Astrocyte (in vitro differentiated cells and primary cell): ENCODE measurements around the gene C12orf42. TPM values are rescaled to one million over a fixed set of nuclear protein-coding genes. Genes with fewer than 3 reads are reported as not detected.

Source experiments
- DNase-seq: peaks from one replicate; pipeline ENCODE4 v3.0.0-alpha.2; 2010; ENCODE audit warnings: low read depth
- FAIRE-seq: peaks from 2 replicates; lab custom pipeline; 2011; peaks lifted over from hg19 to GRCh38; lab: Jason Lieb, UNC
- H2AFZ ChIP-seq: 2 replicates; pipeline ENCODE4 v1.6.0; 2012; ENCODE audit warnings: low read depth, low read length, inconsistent platforms
- H3K27ac ChIP-seq: 2 replicates; pipeline ENCODE4 v1.5.1; 2011; ENCODE audit warnings: low read depth, low read length, inconsistent platforms
- H3K27me3 ChIP-seq: 2 replicates; pipeline ENCODE4 v1.6.0; 2011; ENCODE audit warnings: low read length, inconsistent platforms; ENCODE audit not compliant: insufficient read depth
- H3K36me3 ChIP-seq: 2 replicates; pipeline ENCODE4 v1.5.1; 2011; ENCODE audit warnings: low read length, inconsistent platforms; ENCODE audit not compliant: insufficient read depth
- H3K4me1 ChIP-seq: 2 replicates; pipeline ENCODE4 v1.5.1; 2011; ENCODE audit warnings: low read length, inconsistent platforms; ENCODE audit not compliant: insufficient read depth
- H3K4me2 ChIP-seq: 2 replicates; pipeline ENCODE4 v1.6.0; 2012; ENCODE audit warnings: low read length, inconsistent platforms
- H3K4me3 ChIP-seq: 2 replicates; pipeline ENCODE4 v1.5.1; 2011; ENCODE audit warnings: low read depth, mild to moderate bottlenecking, low read length, inconsistent platforms; ENCODE audit not compliant: insufficient read depth
- H3K79me2 ChIP-seq: 2 replicates; pipeline ENCODE4 v1.6.0; 2012; ENCODE audit warnings: mild to moderate bottlenecking, low read length, inconsistent platforms; ENCODE audit not compliant: insufficient read depth
- H3K9ac ChIP-seq: 2 replicates; pipeline ENCODE4 v1.6.0; 2012; ENCODE audit warnings: mild to moderate bottlenecking, low read length, inconsistent platforms
- H3K9me3 ChIP-seq: 2 replicates; pipeline ENCODE4 v1.5.1; 2012; ENCODE audit warnings: low read depth, mild to moderate bottlenecking, low read length, inconsistent platforms; ENCODE audit not compliant: insufficient read depth
- H4K20me1 ChIP-seq: 2 replicates; pipeline ENCODE4 v1.6.0; 2012; ENCODE audit warnings: low read length, inconsistent platforms; ENCODE audit not compliant: insufficient read depth
- H3K27ac Mint-ChIP-seq: one replicate; pipeline ENCODE4 v1.8.0; 2021; ENCODE audit warnings: mild to moderate bottlenecking, mixed read lengths; ENCODE audit not compliant: unreplicated experiment
- H3K27me3 Mint-ChIP-seq: one replicate; pipeline ENCODE4 v1.8.0; 2021; ENCODE audit warnings: low read depth, mixed read lengths; ENCODE audit not compliant: unreplicated experiment
- H3K36me3 Mint-ChIP-seq: one replicate; pipeline ENCODE4 v1.8.0; 2021; ENCODE audit warnings: low read depth, mixed read lengths; ENCODE audit not compliant: unreplicated experiment
- H3K4me1 Mint-ChIP-seq: one replicate; pipeline ENCODE4 v1.8.0; 2021; ENCODE audit warnings: low read depth, mixed read lengths; ENCODE audit not compliant: unreplicated experiment
- H3K4me3 Mint-ChIP-seq: one replicate; pipeline ENCODE4 v1.8.0; 2021; ENCODE audit warnings: mild to moderate bottlenecking, moderate library complexity, mixed read lengths; ENCODE audit not compliant: unreplicated experiment
- H3K9me3 Mint-ChIP-seq: one replicate; pipeline ENCODE4 v1.8.0; 2021; ENCODE audit warnings: mild to moderate bottlenecking, mixed read lengths; ENCODE audit not compliant: unreplicated experiment
- CTCF ChIP-seq: IDR thresholded peaks from 2 replicates; pipeline ENCODE4 v1.5.1; 2011; ENCODE audit warnings: low read depth, mild to moderate bottlenecking, inconsistent platforms, low read length, moderate library complexity; ENCODE audit not compliant: insufficient read depth
- EZH2 ChIP-seq: IDR thresholded peaks from 2 replicates; pipeline ENCODE4 v1.6.1; 2012; ENCODE audit warnings: mild to moderate bottlenecking, low read length, inconsistent platforms; ENCODE audit not compliant: insufficient read depth
- total RNA-seq: library from RNA; stranded (reverse); gene quantifications from 2 replicates; pipeline ENCODE4 v1.2.1, GENCODE V29; 2021

C12orf42 gene
- total RNA-seq, 1 donor from 2014 or later = not detected

DNA sequence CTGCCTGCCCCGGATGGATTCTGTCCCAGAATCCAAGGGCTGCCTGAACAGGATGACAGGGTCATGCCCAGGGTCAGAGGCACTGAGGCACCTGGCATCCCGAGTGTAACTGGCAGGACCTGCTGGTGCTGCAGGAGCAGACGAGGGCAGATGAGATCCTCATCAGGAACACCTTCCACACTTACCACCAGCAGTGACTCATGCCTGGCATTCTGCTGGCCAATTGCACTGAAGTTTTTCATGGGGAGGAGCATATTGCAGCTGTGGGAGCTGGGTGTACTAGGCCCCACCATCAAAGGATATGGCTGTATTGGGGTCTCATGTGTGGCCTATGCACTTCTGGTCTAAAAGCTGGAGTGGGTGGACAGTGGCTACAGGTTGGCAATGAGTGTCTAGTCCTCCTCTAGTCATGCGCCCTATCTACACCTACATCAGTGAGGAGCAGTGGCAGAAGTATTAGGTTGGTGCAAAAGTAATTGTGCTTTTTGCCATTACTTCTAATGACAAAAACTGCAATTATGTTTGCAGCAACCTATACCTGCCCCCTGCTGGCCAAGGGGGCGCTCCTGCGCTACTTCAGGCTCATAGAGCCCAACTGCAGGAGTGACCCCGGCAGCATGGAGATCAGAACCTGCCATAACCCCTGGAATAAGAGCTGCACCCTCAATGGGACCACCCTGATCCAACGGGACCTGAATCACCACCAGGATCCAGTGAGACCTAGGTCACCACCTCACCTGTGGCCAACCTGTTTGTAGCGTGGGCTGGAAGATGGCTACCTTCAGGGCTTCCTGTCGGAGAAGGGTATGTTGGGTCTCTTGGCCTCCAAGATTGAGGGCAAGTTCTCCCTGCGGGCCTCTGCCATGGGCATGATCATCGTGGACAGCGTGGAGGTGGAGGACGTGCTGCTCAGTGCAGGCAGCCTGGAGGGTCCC lies 8.0 kb upstream of the C12orf42 start:
- Histone ChIP-seq H3K4me3 (no peak overlapping the region), H3K4me2 (no peak overlapping the region), H3K79me2 (no peaks in the 10 kb centered on the region), H3K36me3 (no peaks in the 10 kb centered on the region), H3K9ac (no peak overlapping the region), H3K27me3 (no peaks in the 10 kb centered on the region), H2AFZ (no peak overlapping the region), H3K9me3 (no peaks in the 10 kb centered on the region), H3K4me1 (no peaks in the 10 kb centered on the region), H3K27ac (no peak overlapping the region), H4K20me1 (no peaks in the 10 kb centered on the region)
- FAIRE-seq (no peak), DNase-seq (no peak)
- Mint-ChIP-seq H3K36me3 (no peaks in the 10 kb centered on the region), H3K27me3 (peaks cover 10% of the 10 kb centered on the region), H3K4me3 (peak overlapping the region; percentile 34), H3K4me1 (peaks cover 21% of the 10 kb centered on the region), H3K27ac (no peak overlapping the region), H3K9me3 (peaks cover 3% of the 10 kb centered on the region)
- TF ChIP-seq CTCF = no peak
- no peak for TF ChIP-seq EZH2

DNA sequence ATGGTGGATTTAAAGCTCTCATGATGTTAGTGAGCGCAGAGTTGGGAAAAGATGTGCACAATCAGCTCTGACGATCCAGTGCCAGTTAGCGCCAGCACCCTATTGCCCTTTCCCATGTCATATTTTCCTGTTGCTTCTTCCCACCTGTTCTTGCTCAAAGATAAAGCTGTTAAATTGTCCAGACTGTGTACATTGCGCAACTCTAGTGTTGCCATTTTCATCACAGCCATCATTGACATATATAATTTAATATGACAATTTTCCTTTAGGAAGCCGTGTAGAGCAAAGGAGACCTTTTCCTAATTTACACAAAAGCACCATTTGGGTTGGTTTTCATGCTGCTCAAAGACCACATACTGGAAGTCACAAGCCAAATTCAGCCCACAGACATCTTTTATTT lies 5.7 kb upstream of the C12orf42 start:
- H3K27me3 ChIP-seq = no peaks in the 10 kb centered on the region
- H3K27ac Mint-ChIP-seq = no peak overlapping the region
- no peaks in the 10 kb centered on the region for H3K79me2 ChIP-seq
- no peaks in the 10 kb centered on the region for H3K36me3 Mint-ChIP-seq
- no peak overlapping the region for H3K27ac ChIP-seq
- H3K9me3 ChIP-seq = no peaks in the 10 kb centered on the region
- no peak for TF ChIP-seq CTCF
- TF ChIP-seq EZH2 = no peak
- peaks cover 3% of the 10 kb centered on the region for H3K9me3 Mint-ChIP-seq
- DNase-seq (no peak), FAIRE-seq (no peak)
- no peaks in the 10 kb centered on the region for H3K36me3 ChIP-seq
- no peaks in the 10 kb centered on the region for H3K4me1 ChIP-seq
- H3K4me3 ChIP-seq = no peak overlapping the region
- no peak overlapping the region for H3K4me2 ChIP-seq
- H3K4me3 Mint-ChIP-seq = no peak overlapping the region
- H3K9ac ChIP-seq = no peak overlapping the region
- H4K20me1 ChIP-seq = no peaks in the 10 kb centered on the region
- H2AFZ ChIP-seq = no peak overlapping the region
- H3K27me3 Mint-ChIP-seq = peaks cover 10% of the 10 kb centered on the region
- peaks cover 21% of the 10 kb centered on the region for H3K4me1 Mint-ChIP-seq

DNA sequence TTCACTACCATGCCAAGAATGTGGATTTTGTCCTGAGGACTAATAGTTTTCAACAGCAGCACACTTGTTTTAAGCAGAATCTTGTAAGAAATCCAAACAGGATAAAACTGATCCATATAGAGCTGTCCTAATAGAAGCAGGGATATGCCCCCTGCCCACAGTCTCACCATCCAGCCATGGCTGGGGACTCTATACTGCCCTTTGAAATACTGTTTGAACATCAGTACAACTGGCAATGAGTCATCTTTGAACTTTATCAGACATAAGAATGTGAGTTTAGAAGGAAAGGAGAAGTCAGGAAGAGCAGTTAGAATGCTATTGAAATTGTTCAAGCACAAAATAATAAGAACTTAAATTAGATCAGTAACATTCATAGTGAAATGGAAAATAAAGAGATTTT lies 3.8 kb upstream of the C12orf42 start:
- TF ChIP-seq CTCF (no peak), EZH2 (no peak)

More for the DNA sequence above, 3.8 kb upstream of the C12orf42 start:
- Mint-ChIP-seq H3K4me1 (peaks cover 15% of the 10 kb centered on the region), H3K27ac (no peak overlapping the region), H3K4me3 (no peak overlapping the region), H3K27me3 (peaks cover 16% of the 10 kb centered on the region), H3K36me3 (no peaks in the 10 kb centered on the region), H3K9me3 (peaks cover 3% of the 10 kb centered on the region)
- DNase-seq = no peak
- H3K27ac ChIP-seq = no peak overlapping the region
- H3K79me2 ChIP-seq = no peaks in the 10 kb centered on the region
- no peak overlapping the region for H3K4me3 ChIP-seq
- H3K9me3 ChIP-seq = no peaks in the 10 kb centered on the region
- peaks cover 5% of the 10 kb centered on the region for H3K4me1 ChIP-seq
- H3K4me2 ChIP-seq = no peak overlapping the region
- H3K36me3 ChIP-seq = no peaks in the 10 kb centered on the region
- H3K27me3 ChIP-seq = peaks cover 8% of the 10 kb centered on the region
- H2AFZ ChIP-seq = no peak overlapping the region
- no peak overlapping the region for H3K9ac ChIP-seq
- FAIRE-seq = no peak
- no peaks in the 10 kb centered on the region for H4K20me1 ChIP-seq
